ENCODE measurements around the gene KIF1C. TPM values are rescaled to one million over a fixed set of nuclear protein-coding genes. Genes with fewer than 3 reads are reported as not detected.
A peak's percentile ranks its signal among the peaks of the same experiment; 100 is the strongest.

The KIF1C gene
- total RNA-seq, 1 experiment from 2014 or later, result 121 TPM

DNA sequence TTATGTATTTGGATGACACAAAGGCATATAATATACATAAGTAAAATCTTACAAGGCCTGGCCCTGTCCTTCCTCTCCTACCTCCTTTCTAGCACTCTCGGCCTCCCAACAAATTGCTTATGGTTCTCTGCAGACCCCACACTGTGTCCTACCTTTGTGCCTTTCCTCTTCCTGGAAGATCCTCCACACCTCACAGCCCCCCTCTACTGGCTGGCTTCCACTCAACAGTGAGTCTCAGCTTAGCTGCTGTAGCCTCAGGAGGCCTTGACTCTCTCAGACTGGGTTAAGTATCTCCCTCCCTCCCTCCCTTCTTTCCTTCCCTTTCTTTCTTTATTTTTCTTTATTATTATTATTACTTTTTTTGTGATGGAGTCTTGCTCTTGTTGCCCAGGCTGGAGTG is 45.8 kb downstream of the KIF1C start:
- Histone ChIP-seq H3K27ac (ENCODE audit: low read depth, low read length) (no peak overlapping the region), H3K27me3 (ENCODE audit: insufficient read depth, low read length) (no peaks in the 10 kb centered on the region), H3K4me3 (replicated peaks in 1 of 2; ENCODE audit: low read depth in 1 of 2, low read length in 2 of 2) (no peak overlapping the region), H3K36me3 (ENCODE audit: control insufficient read depth in 1 of 2, insufficient read depth in 2 of 2, low read length in 2 of 2) (no peaks in the 10 kb centered on the region), H2AFZ (ENCODE audit: low read depth, low read length, poor library complexity, severe bottlenecking) (no peak overlapping the region), H3K4me2 (ENCODE audit: low read length) (no peak overlapping the region), H4K20me1 (ENCODE audit: insufficient read depth) (no peaks in the 10 kb centered on the region), H3K9ac (ENCODE audit: low read length) (no peak overlapping the region), H3K9me2 (ENCODE audit: insufficient read depth) (no peaks in the 10 kb centered on the region), H3K79me2 (ENCODE audit: insufficient read depth, low read length) (no peaks in the 10 kb centered on the region), H3K9me3 (ENCODE audit: control insufficient read depth in 1 of 2, insufficient read depth in 1 of 2, low read depth in 1 of 2, low read length in 2 of 2) (0 out of 4 replicates have a peak, but pooled peaks cover 0 to 5% of the 10 kb centered on the region in 2 experiments), H3K4me1 (ENCODE audit: control insufficient read depth in 1 of 2, insufficient read depth in 2 of 2, low read length in 2 of 2) (peaks cover 0 to 6% of the 10 kb centered on the region in 2 experiments; a peak in 1 of 4 replicates)
- TF ChIP-seq CTCF (IDR thresholded peaks at IDR 0.05 in 2 of 3, conservative IDR thresholded peaks at IDR 0.05 in 1 of 3; ENCODE audit: borderline replicate concordance in 1 of 3, insufficient read depth in 1 of 3, low read depth in 2 of 3, low read length in 2 of 3), result peak in 1 of 3 experiments; percentile 13; a peak in 1 of 6 replicates
- TF ChIP-seq ZNF274 (IDR thresholded peaks at IDR 0.05; ENCODE audit: low read depth, low read length), result no peak
- no TSS peak for BruUV-seq (replicated peaks)
- RAD21 ChIA-PET (ENCODE audit: low non-redundant PET in 1 of 2, low total read pairs in 2 of 2, uncharacterized antibody in 2 of 2, unreplicated experiment in 2 of 2), result no interaction called here
- intact Hi-C loops (cut with micrococcal nuclease), result no loop called here
- CTCF ChIA-PET, result no interaction called here
- ATAC-seq (no peak), DNase-seq (ENCODE audit: low read depth, low spot score) (no peak)
- POLR2A ChIA-PET, result no interaction called here

DNA sequence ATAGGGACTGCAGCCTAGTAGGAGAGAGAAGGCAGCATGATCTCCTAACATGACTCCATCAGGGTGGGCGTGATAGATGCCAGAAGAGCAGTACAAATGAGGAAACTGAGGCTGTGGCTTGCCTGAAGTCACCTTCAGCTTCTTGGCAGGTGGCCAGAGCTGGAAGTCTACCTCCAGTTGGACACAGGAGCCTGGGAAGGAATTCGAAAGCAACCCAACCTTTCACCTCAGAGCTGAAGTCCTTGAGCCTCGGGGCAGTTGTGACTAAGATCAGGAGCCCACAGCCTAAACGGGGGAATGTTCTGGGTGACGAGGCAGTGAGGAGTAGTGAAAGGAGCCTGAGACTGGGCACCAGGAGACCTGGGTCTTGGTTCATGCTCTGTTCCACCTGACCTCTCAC is 46.9 kb downstream of the KIF1C start:
- Histone ChIP-seq H3K9me3 (ENCODE audit: control insufficient read depth in 1 of 2, insufficient read depth in 1 of 2, low read depth in 1 of 2, low read length in 2 of 2) (0 out of 4 replicates have a peak, but pooled peaks cover 0 to 5% of the 10 kb centered on the region in 2 experiments), H3K4me2 (ENCODE audit: low read length) (no peak overlapping the region), H3K9ac (ENCODE audit: low read length) (no peak overlapping the region), H3K27ac (ENCODE audit: low read depth, low read length) (no peak overlapping the region), H3K79me2 (ENCODE audit: insufficient read depth, low read length) (no peaks in the 10 kb centered on the region), H3K27me3 (ENCODE audit: insufficient read depth, low read length) (no peaks in the 10 kb centered on the region), H3K4me1 (ENCODE audit: control insufficient read depth in 1 of 2, insufficient read depth in 2 of 2, low read length in 2 of 2) (peaks cover 0 to 6% of the 10 kb centered on the region in 2 experiments; a peak in 1 of 4 replicates), H4K20me1 (ENCODE audit: insufficient read depth) (no peaks in the 10 kb centered on the region), H3K9me2 (ENCODE audit: insufficient read depth) (no peaks in the 10 kb centered on the region), H2AFZ (ENCODE audit: low read depth, low read length, poor library complexity, severe bottlenecking) (no peak overlapping the region), H3K36me3 (ENCODE audit: control insufficient read depth in 1 of 2, insufficient read depth in 2 of 2, low read length in 2 of 2) (no peaks in the 10 kb centered on the region), H3K4me3 (replicated peaks in 1 of 2; ENCODE audit: low read depth in 1 of 2, low read length in 2 of 2) (no peak overlapping the region)
- no TSS peak for BruUV-seq (replicated peaks)
- CTCF ChIA-PET, result no interaction called here
- TF ChIP-seq SP1 (IDR thresholded peaks at IDR 0.05; ENCODE audit: low read depth) (no peak), MAX (IDR thresholded peaks at IDR 0.05) (no peak)
- TF ChIP-seq, protein P1, sequence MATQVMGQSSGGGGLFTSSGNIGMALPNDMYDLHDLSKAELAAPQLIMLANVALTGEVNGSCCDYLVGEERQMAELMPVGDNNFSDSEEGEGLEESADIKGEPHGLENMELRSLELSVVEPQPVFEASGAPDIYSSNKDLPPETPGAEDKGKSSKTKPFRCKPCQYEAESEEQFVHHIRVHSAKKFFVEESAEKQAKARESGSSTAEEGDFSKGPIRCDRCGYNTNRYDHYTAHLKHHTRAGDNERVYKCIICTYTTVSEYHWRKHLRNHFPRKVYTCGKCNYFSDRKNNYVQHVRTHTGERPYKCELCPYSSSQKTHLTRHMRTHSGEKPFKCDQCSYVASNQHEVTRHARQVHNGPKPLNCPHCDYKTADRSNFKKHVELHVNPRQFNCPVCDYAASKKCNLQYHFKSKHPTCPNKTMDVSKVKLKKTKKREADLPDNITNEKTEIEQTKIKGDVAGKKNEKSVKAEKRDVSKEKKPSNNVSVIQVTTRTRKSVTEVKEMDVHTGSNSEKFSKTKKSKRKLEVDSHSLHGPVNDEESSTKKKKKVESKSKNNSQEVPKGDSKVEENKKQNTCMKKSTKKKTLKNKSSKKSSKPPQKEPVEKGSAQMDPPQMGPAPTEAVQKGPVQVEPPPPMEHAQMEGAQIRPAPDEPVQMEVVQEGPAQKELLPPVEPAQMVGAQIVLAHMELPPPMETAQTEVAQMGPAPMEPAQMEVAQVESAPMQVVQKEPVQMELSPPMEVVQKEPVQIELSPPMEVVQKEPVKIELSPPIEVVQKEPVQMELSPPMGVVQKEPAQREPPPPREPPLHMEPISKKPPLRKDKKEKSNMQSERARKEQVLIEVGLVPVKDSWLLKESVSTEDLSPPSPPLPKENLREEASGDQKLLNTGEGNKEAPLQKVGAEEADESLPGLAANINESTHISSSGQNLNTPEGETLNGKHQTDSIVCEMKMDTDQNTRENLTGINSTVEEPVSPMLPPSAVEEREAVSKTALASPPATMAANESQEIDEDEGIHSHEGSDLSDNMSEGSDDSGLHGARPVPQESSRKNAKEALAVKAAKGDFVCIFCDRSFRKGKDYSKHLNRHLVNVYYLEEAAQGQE (IDR thresholded peaks at IDR 0.05; ENCODE audit: low read depth), result no peak
- intact Hi-C loops (cut with micrococcal nuclease), result no loop called here
- RAD21 ChIA-PET (ENCODE audit: low non-redundant PET in 1 of 2, low total read pairs in 2 of 2, uncharacterized antibody in 2 of 2, unreplicated experiment in 2 of 2), result no interaction called here
- ATAC-seq (no peak), DNase-seq (ENCODE audit: low read depth, low spot score) (no peak)
- POLR2A ChIA-PET, result no interaction called here
